Mucosa of stomach (tissue), 1 donor: ENCODE data around the gene MAPRE3.
"Not testable (repeated sequence)": the region's sequence is repeated elsewhere in the genome, so short reads cannot be mapped to it uniquely, and the experiment has no call there.

Experiments
- H3K27me3 ChIP-seq: one replicate; pipeline ENCODE4 v1.7.0; 2013; ENCODE audit warnings: mild to moderate bottlenecking, low read length; ENCODE audit not compliant: control insufficient read depth, insufficient read depth
- H3K36me3 ChIP-seq: one replicate; pipeline ENCODE4 v1.7.0; 2013; ENCODE audit warnings: low read length; ENCODE audit not compliant: control insufficient read depth, insufficient read depth
- H3K4me1 ChIP-seq: one replicate; pipeline ENCODE4 v1.7.0; 2013; ENCODE audit warnings: mild to moderate bottlenecking, low read length; ENCODE audit not compliant: control insufficient read depth, insufficient read depth
- H3K4me3 ChIP-seq: one replicate; pipeline ENCODE4 v1.7.0; 2013; ENCODE audit warnings: low read length
- H3K9ac ChIP-seq: one replicate; pipeline ENCODE4 v1.7.0; 2013; ENCODE audit warnings: mild to moderate bottlenecking, low read length, moderate library complexity
- H3K9me3 ChIP-seq: one replicate; pipeline ENCODE4 v1.7.0; 2013; ENCODE audit warnings: mild to moderate bottlenecking, low read length, moderate library complexity; ENCODE audit not compliant: control insufficient read depth
- donor health status: Pancreatic carcinoma.

The MAPRE3 gene

DNA sequence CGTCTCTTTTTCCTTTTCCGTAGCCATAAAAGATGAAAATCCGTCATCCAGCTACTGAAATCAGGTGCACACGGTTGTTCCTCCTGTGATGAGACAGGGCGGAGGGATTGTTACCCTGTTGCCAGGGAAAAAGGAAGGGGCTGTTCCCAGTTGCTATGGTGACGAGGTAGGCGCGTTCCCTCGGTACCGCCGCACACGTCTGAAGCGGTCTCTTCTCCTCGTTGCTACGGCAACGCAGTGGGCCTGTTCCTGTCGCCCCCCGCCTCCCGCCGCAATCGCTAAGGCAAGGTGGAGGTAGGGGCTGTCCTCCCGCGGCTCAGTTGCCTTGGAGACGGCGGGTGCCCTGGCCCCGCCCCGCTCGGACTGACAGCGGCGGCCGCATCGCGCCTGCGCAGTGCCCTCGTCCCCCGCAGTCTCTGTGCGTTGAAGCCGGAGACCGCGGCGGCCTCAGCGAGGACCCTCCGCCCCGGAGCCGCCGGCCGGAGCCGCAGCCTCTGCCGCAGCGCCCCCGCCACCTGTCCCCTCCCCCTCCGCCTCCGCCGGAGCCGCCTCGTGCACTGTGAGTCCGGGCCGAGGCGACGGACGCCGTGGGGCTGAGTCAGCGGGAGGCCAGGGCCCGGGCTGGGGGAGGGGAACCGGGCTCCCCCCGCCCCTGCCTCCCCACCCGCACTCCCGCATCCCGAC is at the start of gene MAPRE3:
TSS of gene MAPRE3 (plus strand) at position 394 of the 684 bp plus-strand sequence. CDS start 51,582 bp downstream, outside the sequence.
- Histone ChIP-seq H3K9me3 (no peaks in the 10 kb centered on the region), H3K4me1 (peaks cover 21% of the 10 kb centered on the region), H3K36me3 (no peaks in the 10 kb centered on the region), H3K27me3 (peaks cover 11% of the 10 kb centered on the region), H3K9ac (peak within 1 kb of the TSS; percentile 63), H3K4me3 (peak within 1 kb of the TSS; percentile 74)

DNA sequence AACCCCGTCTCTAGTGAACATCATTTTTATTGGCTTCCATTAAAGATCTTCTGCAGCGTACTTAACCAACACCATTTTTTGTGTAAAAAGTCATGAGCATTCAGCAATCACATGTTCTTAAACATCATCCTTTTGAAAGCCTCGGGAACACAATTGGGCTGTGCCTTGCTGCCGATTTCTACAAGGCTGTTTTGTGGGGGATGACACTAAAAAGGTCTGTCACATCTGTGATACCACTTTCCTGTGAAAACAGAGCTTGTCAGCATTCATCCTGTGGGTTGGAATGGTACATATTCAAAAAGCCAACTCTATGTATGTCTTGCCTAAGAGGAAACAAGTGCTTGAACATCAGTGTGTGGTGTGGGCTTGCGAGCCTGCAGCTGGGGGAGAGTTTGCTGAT is 49.1 kb upstream of the MAPRE3 start:
- H3K9me3 ChIP-seq, result no peaks in the 10 kb centered on the region
- H3K9ac ChIP-seq, result no peak overlapping the region
- no peaks in the 10 kb centered on the region for H3K4me1 ChIP-seq
- no peaks in the 10 kb centered on the region for H3K36me3 ChIP-seq
- no peak overlapping the region for H3K4me3 ChIP-seq
- H3K27me3 ChIP-seq, result no peaks in the 10 kb centered on the region

DNA sequence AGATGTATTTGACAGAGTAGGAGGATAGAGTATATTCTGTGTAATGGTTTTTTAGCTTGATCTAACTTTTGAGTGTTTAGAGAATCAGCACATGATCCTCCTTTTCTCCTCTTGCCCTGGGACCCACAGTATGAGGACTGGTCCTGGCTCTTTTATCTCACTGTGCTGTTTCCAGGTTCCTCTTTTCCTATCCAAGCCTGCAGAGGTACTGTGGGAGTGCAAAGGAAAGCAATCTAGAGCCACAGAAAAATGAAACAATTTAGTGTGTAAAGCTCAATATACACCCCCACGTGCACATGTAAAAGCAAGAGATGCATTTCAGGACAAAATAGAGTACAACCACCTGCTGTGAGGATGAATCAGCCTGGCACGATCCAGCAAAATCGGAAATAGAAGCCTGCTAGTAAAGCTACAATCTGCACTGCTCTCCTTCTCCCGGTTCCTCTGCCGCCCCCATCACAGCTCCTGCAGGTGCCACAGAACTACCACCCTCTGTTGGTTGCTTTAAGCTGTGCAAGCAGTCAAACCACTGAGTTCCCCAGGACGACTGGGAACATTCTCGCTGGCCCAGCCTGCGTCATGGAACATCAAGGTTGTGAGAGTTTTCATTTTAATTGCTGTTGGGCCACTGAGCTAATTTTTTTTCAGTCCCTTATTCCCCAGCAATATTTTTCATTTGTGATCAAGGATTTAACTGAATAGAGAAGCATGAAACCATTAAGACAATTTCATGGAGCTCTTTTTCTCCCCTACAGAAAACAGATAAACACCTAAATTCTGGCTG is 47.8 kb upstream of the MAPRE3 start:
- H3K27me3 ChIP-seq, result peaks cover 3% of the 10 kb centered on the region
- no peaks in the 10 kb centered on the region for H3K36me3 ChIP-seq
- no peak overlapping the region for H3K9ac ChIP-seq
- H3K9me3 ChIP-seq, result no peaks in the 10 kb centered on the region
- H3K4me1 ChIP-seq, result no peaks in the 10 kb centered on the region
- H3K4me3 ChIP-seq, result no peak overlapping the region

DNA sequence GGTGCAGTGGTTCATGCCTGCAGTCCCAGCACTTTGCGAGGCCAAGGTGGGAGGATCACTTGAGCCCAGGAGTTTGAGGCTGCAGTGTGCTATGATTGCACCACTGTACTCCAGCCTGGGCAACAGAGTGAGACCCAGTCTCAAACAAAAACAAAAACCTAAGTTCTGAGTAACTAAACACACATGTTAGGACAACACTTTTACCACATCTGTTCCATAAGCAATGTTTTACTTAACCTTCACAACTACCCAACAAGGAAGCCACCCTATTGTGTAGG is 47.3 kb upstream of the MAPRE3 start:
- H3K36me3 ChIP-seq, H3K27me3 ChIP-seq, H3K9me3 ChIP-seq, H3K4me1 ChIP-seq, H3K9ac ChIP-seq, H3K4me3 ChIP-seq: not testable (repeated sequence)

DNA sequence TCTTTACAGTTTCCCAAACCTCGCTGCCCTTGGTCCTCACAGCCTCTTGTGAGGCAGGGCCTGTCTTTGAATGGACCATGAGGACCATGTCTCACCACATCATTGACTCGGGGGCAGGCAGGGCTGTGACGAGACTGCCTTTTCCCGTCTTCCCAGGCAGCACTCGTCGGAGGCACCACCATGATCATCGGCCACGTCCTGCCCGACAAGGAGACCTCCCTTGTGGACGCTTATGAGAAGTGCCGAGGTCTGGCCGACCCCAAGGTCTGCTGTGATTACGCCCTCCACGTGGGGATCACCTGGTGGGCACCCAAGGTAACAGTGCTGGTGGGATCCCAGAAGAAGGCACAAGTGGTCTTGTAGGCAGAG is 45.7 kb upstream of the MAPRE3 start:
- no peaks in the 10 kb centered on the region for H3K9me3 ChIP-seq
- H3K9ac ChIP-seq, result no peak overlapping the region
- no peaks in the 10 kb centered on the region for H3K4me1 ChIP-seq
- H3K27me3 ChIP-seq, result peaks cover 7% of the 10 kb centered on the region
- H3K36me3 ChIP-seq, result no peaks in the 10 kb centered on the region
- H3K4me3 ChIP-seq, result no peak overlapping the region

DNA sequence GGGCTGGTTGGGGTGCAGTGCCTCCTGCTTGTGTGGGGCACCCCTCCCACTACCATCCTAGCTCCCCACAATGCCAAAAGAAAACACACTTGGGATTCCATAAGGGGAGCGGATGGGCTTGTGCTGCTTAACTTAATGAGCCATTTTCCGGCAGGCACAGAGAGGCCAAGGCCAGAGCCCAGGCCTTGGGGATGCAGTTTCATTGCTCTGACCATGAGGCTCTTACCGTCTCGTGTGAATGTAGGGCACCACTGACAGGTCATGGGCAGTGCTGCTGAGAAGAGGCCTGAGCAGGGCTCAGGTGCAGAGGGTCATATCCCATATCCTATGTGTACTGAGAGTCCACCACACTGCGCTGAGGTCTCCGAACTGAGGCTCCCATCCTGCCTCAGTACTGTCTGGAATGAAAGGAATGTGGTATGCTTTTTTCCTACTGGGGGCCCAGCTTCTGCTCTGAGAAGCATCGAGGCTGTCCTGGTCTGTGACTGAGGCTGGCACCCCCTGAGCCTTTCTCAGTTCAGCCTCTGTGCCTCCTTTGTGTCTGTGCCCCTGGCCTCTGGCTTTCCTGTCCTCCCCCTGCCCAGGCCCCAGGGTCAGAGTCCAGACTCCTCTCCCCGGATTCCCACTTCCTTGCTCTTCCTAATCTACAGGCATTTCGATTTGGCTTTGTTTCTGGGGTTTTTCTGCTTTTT is 45.2 kb upstream of the MAPRE3 start:
- Histone ChIP-seq H3K9me3 (no peaks in the 10 kb centered on the region), H3K9ac (no peak overlapping the region), H3K4me1 (no peaks in the 10 kb centered on the region), H3K27me3 (peaks cover 10% of the 10 kb centered on the region), H3K36me3 (no peaks in the 10 kb centered on the region), H3K4me3 (no peak overlapping the region)

DNA sequence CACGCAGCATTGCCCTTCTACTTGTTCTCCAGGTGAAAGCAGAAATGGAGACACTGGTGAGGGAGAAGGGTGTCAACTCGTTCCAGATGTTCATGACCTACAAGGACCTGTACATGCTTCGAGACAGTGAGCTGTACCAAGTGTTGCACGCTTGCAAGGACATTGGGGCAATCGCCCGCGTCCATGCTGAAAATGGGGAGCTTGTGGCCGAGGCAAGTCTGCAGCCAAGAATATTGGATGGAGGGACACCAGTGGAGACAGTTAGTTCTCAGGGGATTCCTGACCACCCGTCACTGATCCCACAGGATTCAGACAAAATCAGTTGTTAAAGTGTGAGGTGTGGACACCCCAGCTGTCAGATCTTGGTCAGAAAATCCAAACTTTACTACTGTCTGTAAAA is 43.2 kb upstream of the MAPRE3 start:
- no peaks in the 10 kb centered on the region for H3K36me3 ChIP-seq
- H3K4me1 ChIP-seq, result no peaks in the 10 kb centered on the region
- H3K4me3 ChIP-seq, result no peak overlapping the region
- peaks cover 10% of the 10 kb centered on the region for H3K27me3 ChIP-seq
- H3K9ac ChIP-seq, result no peak overlapping the region
- H3K9me3 ChIP-seq, result no peaks in the 10 kb centered on the region

DNA sequence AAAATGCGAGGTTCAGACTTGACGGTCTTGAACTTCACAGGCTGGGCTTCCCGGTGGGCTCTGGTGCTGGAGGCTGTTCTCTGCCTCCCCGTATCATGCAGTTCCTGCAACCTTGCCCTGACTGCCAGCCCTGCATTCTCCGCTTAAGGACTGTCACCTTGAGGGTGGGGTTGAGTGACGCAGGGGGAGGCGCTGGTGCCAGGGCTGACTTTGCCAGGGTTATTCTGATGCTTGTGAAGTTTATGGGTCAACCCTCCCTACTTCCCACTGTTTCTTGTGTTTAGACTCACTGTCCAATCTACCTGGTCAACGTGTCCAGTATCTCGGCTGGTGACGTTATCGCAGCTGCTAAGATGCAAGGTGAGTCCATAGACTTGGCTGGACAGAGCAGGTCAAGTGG is 37.5 kb upstream of the MAPRE3 start:
- no peak overlapping the region for H3K9ac ChIP-seq
- no peaks in the 10 kb centered on the region for H3K9me3 ChIP-seq
- peaks cover 6% of the 10 kb centered on the region for H3K27me3 ChIP-seq
- H3K4me3 ChIP-seq, result no peak overlapping the region
- no peaks in the 10 kb centered on the region for H3K36me3 ChIP-seq
- no peaks in the 10 kb centered on the region for H3K4me1 ChIP-seq

DNA sequence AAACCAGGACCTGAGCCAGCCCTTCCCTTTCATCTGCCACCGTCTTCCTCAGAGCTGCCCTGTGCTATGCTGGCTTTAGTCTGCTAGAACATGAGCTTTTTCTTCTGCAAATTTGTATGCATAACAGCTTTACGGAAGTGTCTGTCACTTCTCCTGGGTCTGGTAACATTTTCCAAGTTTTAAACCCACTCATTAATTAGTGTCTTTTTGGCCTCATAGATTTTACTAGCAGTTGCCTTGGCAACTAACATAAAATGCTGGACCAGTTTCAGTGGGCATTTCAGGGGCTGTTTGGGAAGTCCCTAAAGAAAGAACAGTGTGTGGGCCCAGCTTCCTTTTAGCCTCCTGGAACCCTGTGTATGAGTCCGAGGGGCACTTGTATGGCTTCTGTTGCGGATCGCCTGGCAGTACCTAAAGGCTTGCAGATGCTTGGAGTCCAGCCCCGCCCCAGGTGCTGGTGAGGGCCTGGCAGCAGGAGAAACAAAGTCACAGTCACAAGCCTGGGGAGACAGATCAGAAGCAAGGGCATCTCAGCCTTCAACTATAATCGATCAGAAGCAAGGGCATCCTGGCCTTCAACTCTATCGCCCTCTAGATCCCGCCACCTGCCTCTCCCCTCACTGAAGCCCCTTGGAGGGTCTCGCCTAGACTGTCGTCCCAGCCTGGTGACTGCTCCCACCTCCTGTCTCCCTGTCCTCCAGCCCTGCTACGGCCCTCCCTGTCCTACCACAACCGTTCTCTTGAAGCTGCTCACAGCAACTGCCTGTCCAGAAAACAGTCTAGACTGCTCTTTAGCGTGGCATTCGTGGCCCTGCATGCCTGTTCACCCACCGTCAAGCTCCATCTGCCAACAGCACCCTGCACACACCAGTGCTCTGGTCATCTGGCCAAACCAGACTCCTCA is 36.8 kb upstream of the MAPRE3 start:
- Histone ChIP-seq H3K27me3 (peaks cover 6% of the 10 kb centered on the region), H3K9ac (no peak overlapping the region), H3K4me3 (no peak overlapping the region), H3K36me3 (no peaks in the 10 kb centered on the region), H3K4me1 (no peaks in the 10 kb centered on the region), H3K9me3 (no peaks in the 10 kb centered on the region)

DNA sequence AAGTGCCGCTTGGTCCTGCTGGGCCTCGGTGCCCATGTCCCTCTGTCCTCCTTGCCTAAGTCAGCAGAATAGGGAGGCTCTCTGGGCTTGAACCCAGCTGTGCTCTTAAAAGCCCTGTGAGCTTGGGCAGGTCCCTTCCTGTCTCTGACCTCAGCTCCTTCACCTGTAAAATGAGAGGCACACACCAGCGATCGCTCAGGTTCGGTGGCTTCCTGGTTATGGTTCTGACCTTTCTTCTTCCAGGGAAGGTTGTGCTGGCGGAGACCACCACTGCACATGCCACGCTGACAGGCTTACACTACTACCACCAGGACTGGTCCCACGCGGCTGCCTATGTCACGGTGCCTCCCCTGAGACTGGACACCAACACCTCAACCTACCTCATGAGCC is 36.1 kb upstream of the MAPRE3 start:
- no peaks in the 10 kb centered on the region for H3K9me3 ChIP-seq
- no peaks in the 10 kb centered on the region for H3K4me1 ChIP-seq
- H3K4me3 ChIP-seq, result no peak overlapping the region
- no peaks in the 10 kb centered on the region for H3K36me3 ChIP-seq
- H3K9ac ChIP-seq, result no peak overlapping the region
- H3K27me3 ChIP-seq, result peaks cover 6% of the 10 kb centered on the region

DNA sequence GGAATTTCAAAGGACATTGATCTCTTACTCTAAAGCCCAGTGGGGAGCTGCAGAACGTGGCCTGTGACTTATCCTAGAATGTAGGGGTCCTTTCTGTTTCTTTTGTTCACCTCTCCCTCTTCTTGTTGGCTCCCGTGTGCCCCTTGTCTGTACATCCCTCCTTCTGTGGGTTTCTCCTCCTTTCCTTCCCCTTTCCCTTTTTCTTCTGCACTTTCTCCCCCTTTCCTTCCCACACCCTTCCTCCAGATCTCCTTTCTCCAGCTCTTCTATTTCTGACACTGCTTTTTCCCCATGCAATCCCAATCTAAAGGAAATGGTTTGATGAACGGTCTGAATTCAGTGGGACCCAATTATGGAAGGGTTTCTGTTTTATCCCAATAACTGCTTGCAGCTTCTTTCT is 35.5 kb upstream of the MAPRE3 start:
- H3K4me1 ChIP-seq, result no peaks in the 10 kb centered on the region
- H3K4me3 ChIP-seq, result no peak overlapping the region
- no peaks in the 10 kb centered on the region for H3K27me3 ChIP-seq
- H3K9ac ChIP-seq, result no peak overlapping the region
- H3K36me3 ChIP-seq, result no peaks in the 10 kb centered on the region
- no peaks in the 10 kb centered on the region for H3K9me3 ChIP-seq

DNA sequence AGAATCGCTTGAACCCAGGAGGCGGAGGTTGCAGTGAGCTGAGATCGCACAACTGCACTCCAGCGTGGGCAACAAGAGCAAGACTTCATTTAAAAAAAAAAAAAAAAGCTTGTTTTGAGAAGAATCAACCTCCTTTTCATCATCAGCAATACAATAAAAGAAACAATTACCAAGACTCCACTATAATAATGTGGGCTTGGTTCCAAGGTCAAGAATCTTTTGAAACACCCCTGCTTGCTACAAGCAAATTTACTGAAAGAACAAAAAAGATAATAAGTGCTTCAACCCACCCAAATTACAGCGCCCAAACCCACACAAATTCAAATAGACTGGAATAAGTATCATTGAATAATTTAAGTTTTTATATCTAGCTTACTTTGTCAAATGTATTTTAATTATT is 33.6 kb upstream of the MAPRE3 start:
- H3K36me3 ChIP-seq, result no peaks in the 10 kb centered on the region
- H3K4me1 ChIP-seq, result no peaks in the 10 kb centered on the region
- no peaks in the 10 kb centered on the region for H3K27me3 ChIP-seq
- H3K9me3 ChIP-seq, result no peaks in the 10 kb centered on the region
- H3K9ac ChIP-seq, result no peak overlapping the region
- no peak overlapping the region for H3K4me3 ChIP-seq
